IMR-90 (cell line): Measurements from ENCODE around the gene CYP2D6. TPM values are rescaled to one million over a fixed set of nuclear protein-coding genes. Genes with fewer than 3 reads are reported as not detected.

Experiments used
- ATAC-seq: fragments of 200-7000 bp; cut with Tn5 transposase; 2 replicates; pipeline ENCODE4 v1.9.1; 2020; ENCODE audit warnings: low read depth, mild to moderate bottlenecking, moderate library complexity
- BruUV-seq: library from RNA; stranded (reverse); fragments of 400-500 nt; replicated peaks from 2 replicates; lab custom pipeline; 2021; lab: Mats Ljungman, UMichigan
- CTCF ChIA-PET: fragments of 300-600 bp; formaldehyde crosslinking; extraction: SDS; loops from one replicate; lab custom pipeline; 2021; ENCODE audit warnings: antibody characterized with exemption; lab: Yijun Ruan, JAX
- POLR2A ChIA-PET: fragments of 300-600 bp; sonication (Branson Sonifier 250); formaldehyde crosslinking; loops from one replicate; lab custom pipeline; 2022; ENCODE audit warnings: antibody characterized with exemption; ENCODE audit not compliant: unreplicated experiment; lab: Charles Lee
- DNase-seq: peaks from one replicate; pipeline ENCODE4 v3.0.0; 2013
- H2AFZ ChIP-seq: replicated peaks from 2 replicates; pipeline ENCODE3; 2013; ENCODE audit warnings: low read length, mild to moderate bottlenecking; ENCODE audit not compliant: poor library complexity
- H2AK5ac ChIP-seq: 2 replicates; pipeline ENCODE4 v1.6.1; 2013; ENCODE audit warnings: low read depth, low read length, inconsistent platforms
- H2AK9ac ChIP-seq: replicated peaks from 2 replicates; pipeline ENCODE3; 2013; ENCODE audit warnings: mild to moderate bottlenecking, low read depth, low read length, moderate library complexity; ENCODE audit not compliant: poor library complexity
- H2BK120ac ChIP-seq: 2 replicates; pipeline ENCODE4 v1.6.1; 2013; ENCODE audit warnings: low read depth, low read length, inconsistent platforms
- H2BK15ac ChIP-seq: 3 replicates; pipeline ENCODE4 v1.6.1; 2013; ENCODE audit warnings: low read depth, low read length, inconsistent platforms
- H2BK20ac ChIP-seq: 2 replicates; pipeline ENCODE4 v1.6.1; 2013; ENCODE audit warnings: low read depth, mild to moderate bottlenecking, inconsistent platforms, low read length, moderate library complexity
- H2BK5ac ChIP-seq: 2 replicates; pipeline ENCODE4 v1.6.1; 2013; ENCODE audit warnings: mild to moderate bottlenecking, low read depth, low read length, inconsistent platforms; ENCODE audit not compliant: poor library complexity, severe bottlenecking
- H3K14ac ChIP-seq: replicated peaks from 2 replicates; pipeline ENCODE4 v1.6.1; 2013; ENCODE audit warnings: low read depth, low read length, inconsistent platforms
- H3K18ac ChIP-seq: 2 replicates; pipeline ENCODE4 v1.6.1; 2013; ENCODE audit warnings: low read depth, low read length, control low read depth
- H3K23ac ChIP-seq: 2 replicates; pipeline ENCODE4 v1.6.1; 2013; ENCODE audit warnings: low read depth, low read length, inconsistent platforms
- H3K27ac ChIP-seq: 2 replicates; pipeline ENCODE4 v1.5.1; 2013; ENCODE audit warnings: mild to moderate bottlenecking, control low read depth, low read length; ENCODE audit not compliant: insufficient read depth
- H3K27me3 ChIP-seq: 2 replicates; pipeline ENCODE4 v1.6.1; 2013; ENCODE audit warnings: low read length; ENCODE audit not compliant: control insufficient read depth, insufficient read depth
- H3K36me3 ChIP-seq: 2 replicates; pipeline ENCODE4 v1.6.1; 2013; ENCODE audit warnings: low read length, mixed read lengths; ENCODE audit not compliant: control insufficient read depth, insufficient read depth
- H3K4ac ChIP-seq: 2 replicates; pipeline ENCODE4 v1.6.1; 2013; ENCODE audit warnings: low read depth, low read length, inconsistent platforms
- H3K4me1 ChIP-seq: 2 replicates; pipeline ENCODE4 v1.6.1; 2013; ENCODE audit warnings: low read length, mixed read lengths; ENCODE audit not compliant: control insufficient read depth, insufficient read depth
- H3K4me2 ChIP-seq: 2 replicates; pipeline ENCODE4 v1.6.1; 2013; ENCODE audit warnings: low read depth, mild to moderate bottlenecking, control low read depth, low read length, moderate library complexity
- H3K4me3 ChIP-seq: 2 replicates; pipeline ENCODE4 v1.5.1; 2013; ENCODE audit warnings: low read depth, mild to moderate bottlenecking, control low read depth, low read length, moderate library complexity; ENCODE audit not compliant: insufficient read depth
- H3K56ac ChIP-seq: 2 replicates; pipeline ENCODE4 v1.6.1; 2013; ENCODE audit warnings: low read length, inconsistent platforms; ENCODE audit not compliant: insufficient read depth; ENCODE audit errors: extremely low read depth
- H3K79me1 ChIP-seq, 2 experiments: 2 replicates each; pipeline ENCODE4 v1.6.1; 2013; ENCODE audit warnings: low read length in 2 of 2, inconsistent platforms in 1 of 2, low read depth in 1 of 2
- H3K9ac ChIP-seq: 2 replicates; pipeline ENCODE4 v1.6.1; 2013; ENCODE audit warnings: low read depth, low read length, control low read depth
- H3K9me1 ChIP-seq: 2 replicates; pipeline ENCODE4 v1.6.1; 2013; ENCODE audit warnings: low read length, inconsistent platforms; ENCODE audit not compliant: insufficient read depth
- H3K9me3 ChIP-seq: 2 replicates; pipeline ENCODE4 v1.6.1; 2013; ENCODE audit warnings: low read length; ENCODE audit not compliant: control insufficient read depth, insufficient read depth
- H4K20me1 ChIP-seq: 2 replicates; pipeline ENCODE4 v1.6.1; 2013; ENCODE audit warnings: low read length, inconsistent platforms; ENCODE audit not compliant: insufficient read depth
- H4K5ac ChIP-seq: 2 replicates; pipeline ENCODE4 v1.6.1; 2013; ENCODE audit warnings: mild to moderate bottlenecking, low read depth, low read length, control low read depth
- H4K8ac ChIP-seq, 2 experiments: 2 replicates each; pipeline ENCODE4 v1.6.1; 2013; ENCODE audit warnings: low read depth in 2 of 2, low read length in 2 of 2, control low read depth in 1 of 2, inconsistent platforms in 1 of 2
- H4K91ac ChIP-seq: 2 replicates; pipeline ENCODE4 v1.6.1; 2013; ENCODE audit warnings: low read depth, low read length, inconsistent platforms; ENCODE audit not compliant: insufficient read depth
- BHLHE40 ChIP-seq: fragments of 150-350 bp; IDR thresholded peaks from 2 replicates; pipeline ENCODE4 v1.6.1; 2016; ENCODE audit warnings: mild to moderate bottlenecking, low read depth, low read length
- CEBPB ChIP-seq: IDR thresholded peaks from 2 replicates; pipeline ENCODE4 v1.6.1; 2012; ENCODE audit warnings: low read depth, low read length, improper control_type of control experiment
- CHD1 ChIP-seq: IDR thresholded peaks from 2 replicates; pipeline ENCODE4 v1.6.1; 2012; ENCODE audit warnings: low read depth, low read length, improper control_type of control experiment
- ELK1 ChIP-seq: fragments of 150-350 bp; IDR thresholded peaks from 2 replicates; pipeline ENCODE4 v1.6.1; 2016; ENCODE audit warnings: low read depth, mild to moderate bottlenecking, low read length, moderate library complexity, borderline replicate concordance
- FOS ChIP-seq: fragments of 150-350 bp; IDR thresholded peaks from 2 replicates; pipeline ENCODE4 v1.6.1; 2016; ENCODE audit warnings: low read depth, low read length
- MAFK ChIP-seq: IDR thresholded peaks from 2 replicates; pipeline ENCODE4 v1.6.1; 2012; ENCODE audit warnings: low read depth, low read length, improper control_type of control experiment
- MAZ ChIP-seq: IDR thresholded peaks from 2 replicates; pipeline ENCODE4 v1.6.1; 2012; ENCODE audit warnings: low read depth, mild to moderate bottlenecking, low read length, improper control_type of control experiment, moderate library complexity, borderline replicate concordance
- MXI1 ChIP-seq: IDR thresholded peaks from 2 replicates; pipeline ENCODE4 v1.6.1; 2012; ENCODE audit warnings: low read depth, mild to moderate bottlenecking, low read length, moderate library complexity, borderline replicate concordance
- NFE2L2 ChIP-seq: fragments of 150-350 bp; IDR thresholded peaks from 2 replicates; pipeline ENCODE4 v1.6.1; 2016; ENCODE audit warnings: low read depth, mild to moderate bottlenecking, low read length
- POLR2A ChIP-seq: IDR thresholded peaks from 2 replicates; pipeline ENCODE4 v1.6.1; 2012; ENCODE audit warnings: mild to moderate bottlenecking, low read depth, low read length
- RAD21 ChIP-seq: IDR thresholded peaks from 2 replicates; pipeline ENCODE4 v1.6.1; 2012; ENCODE audit warnings: low read length, improper control_type of control experiment
- RCOR1 ChIP-seq: IDR thresholded peaks from 2 replicates; pipeline ENCODE4 v1.6.1; 2012; ENCODE audit warnings: mild to moderate bottlenecking, low read length, improper control_type of control experiment; ENCODE audit not compliant: insufficient replicate concordance
- RFX5 ChIP-seq: IDR thresholded peaks from 2 replicates; pipeline ENCODE4 v1.8.0; 2012; ENCODE audit warnings: low read depth, mild to moderate bottlenecking, low read length, moderate library complexity
- SMC3 ChIP-seq: fragments of 150-350 bp; IDR thresholded peaks from 2 replicates; pipeline ENCODE4 v1.6.1; 2016; ENCODE audit warnings: low read depth, mild to moderate bottlenecking, antibody characterized with exemption, low read length, moderate library complexity
- USF2 ChIP-seq: fragments of 150-350 bp; IDR thresholded peaks from 2 replicates; pipeline ENCODE4 v1.6.1; 2017; ENCODE audit warnings: mild to moderate bottlenecking, antibody characterized with exemption, low read length, low read depth
- WGBS, 2 experiments: methylation state at CpG; one replicate each; pipeline versions ENCODE4 v1.1.5 to v1.1.7; 2013; ENCODE audit warnings: missing lambda C conversion rate in 2 of 2; ENCODE audit not compliant: insufficient read length in 1 of 2; ENCODE audit errors: extremely low coverage in 2 of 2; 5-methylcytosine and 5-hydroxymethylcytosine counted together
- dilution Hi-C: fragments of 300-500 bp; cut with HindIII; formaldehyde crosslinking; loops from one replicate; pipeline ENCODE4 v1.14.3; 2018; ENCODE audit warnings: low sequenced_read_pairs; ENCODE audit not compliant: unreplicated experiment
- in situ Hi-C: fragments of 300-500 bp; cut with MboI; formaldehyde crosslinking; loops from 3 replicates; pipeline ENCODE4 v1.14.3; 2019; ENCODE audit warnings: low sequenced_read_pairs, inconsistent platforms, mixed read lengths
- intact Hi-C: fragments of 100-400 bp; cut with micrococcal nuclease; formaldehyde crosslinking; loops from 2 replicates; pipeline ENCODE4 v1.10.0; 2022
- polyA plus RNA-seq, 3 experiments: library from polyadenylated mRNA; depleted of rRNA; stranded (reverse); fragments of >200 nt; gene quantifications; 2 replicates each; pipeline ENCODE4 v1.2.3, GENCODE V29; 2012; ENCODE audit warnings: low replicate concordance in 1 of 3
- total RNA-seq: library from RNA; depleted of rRNA; stranded (reverse); fragments of >200 nt; gene quantifications from 2 replicates; pipeline ENCODE4 v1.2.3, GENCODE V29; 2012
- TF ChIP-seq, protein P1 (sequence below): conservative IDR thresholded peaks from 2 replicates; pipeline ENCODE4 v1.5.1; 2012; ENCODE audit warnings: mild to moderate bottlenecking, low read depth, low read length, improper control_type of control experiment

Gene CYP2D6
- total and polyA plus RNA-seq, 2 of the 4 experiments (the other 2 are of a cell fraction): under 0.01 to 0.24 TPM

GRCh38 chr22:42170946-42171345 lies 40.3 kb upstream of the CYP2D6 start:
- no peak overlapping the region for H3K9ac ChIP-seq
- no CpG with 5 or more reads among the region's 5 CpGs for WGBS, 2 experiments
- no peak for TF ChIP-seq MAFK
- no peak for TF ChIP-seq SMC3
- TF ChIP-seq RAD21: no peak
- no peak for TF ChIP-seq MXI1
- no peak for TF ChIP-seq ELK1
- no peak for TF ChIP-seq FOS
- TF ChIP-seq, protein P1, sequence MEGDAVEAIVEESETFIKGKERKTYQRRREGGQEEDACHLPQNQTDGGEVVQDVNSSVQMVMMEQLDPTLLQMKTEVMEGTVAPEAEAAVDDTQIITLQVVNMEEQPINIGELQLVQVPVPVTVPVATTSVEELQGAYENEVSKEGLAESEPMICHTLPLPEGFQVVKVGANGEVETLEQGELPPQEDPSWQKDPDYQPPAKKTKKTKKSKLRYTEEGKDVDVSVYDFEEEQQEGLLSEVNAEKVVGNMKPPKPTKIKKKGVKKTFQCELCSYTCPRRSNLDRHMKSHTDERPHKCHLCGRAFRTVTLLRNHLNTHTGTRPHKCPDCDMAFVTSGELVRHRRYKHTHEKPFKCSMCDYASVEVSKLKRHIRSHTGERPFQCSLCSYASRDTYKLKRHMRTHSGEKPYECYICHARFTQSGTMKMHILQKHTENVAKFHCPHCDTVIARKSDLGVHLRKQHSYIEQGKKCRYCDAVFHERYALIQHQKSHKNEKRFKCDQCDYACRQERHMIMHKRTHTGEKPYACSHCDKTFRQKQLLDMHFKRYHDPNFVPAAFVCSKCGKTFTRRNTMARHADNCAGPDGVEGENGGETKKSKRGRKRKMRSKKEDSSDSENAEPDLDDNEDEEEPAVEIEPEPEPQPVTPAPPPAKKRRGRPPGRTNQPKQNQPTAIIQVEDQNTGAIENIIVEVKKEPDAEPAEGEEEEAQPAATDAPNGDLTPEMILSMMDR: no peak
- TF ChIP-seq BHLHE40: no peak
- no peak for TF ChIP-seq NFE2L2
- no peak for TF ChIP-seq CHD1
- no peak for TF ChIP-seq POLR2A
- TF ChIP-seq RCOR1: no peak
- no peak for TF ChIP-seq MAZ
- TF ChIP-seq USF2: no peak
- no peak for TF ChIP-seq CEBPB
- no peak for TF ChIP-seq RFX5
- no peak overlapping the region for H2AK5ac ChIP-seq
- ATAC-seq: no peak
- in situ Hi-C loops: no loop called here
- no peak overlapping the region for H3K23ac ChIP-seq
- H2BK20ac ChIP-seq: no peak overlapping the region
- dilution Hi-C loops: no loop called here
- no peak for DNase-seq
- H3K14ac ChIP-seq: no peak overlapping the region
- H4K5ac ChIP-seq: no peak overlapping the region
- ChIA-PET POLR2A (no interaction called here), CTCF (no interaction called here)
- BruUV-seq: no TSS peak
- no peak overlapping the region for H2BK120ac ChIP-seq
- H3K56ac ChIP-seq: no peak overlapping the region
- no peak overlapping the region for H2BK5ac ChIP-seq
- no peak overlapping the region for H3K4me2 ChIP-seq
- H4K8ac ChIP-seq: no peak overlapping the region
- H3K36me3 ChIP-seq: peaks cover 18% of the 10 kb centered on the region
- no peak overlapping the region for H4K91ac ChIP-seq
- H2AK9ac ChIP-seq: no peak overlapping the region
- H3K27ac ChIP-seq: no peak overlapping the region
- no peak overlapping the region for H3K18ac ChIP-seq
- no peaks in the 10 kb centered on the region for H3K9me3 ChIP-seq
- intact Hi-C loops: no loop called here
- H3K4ac ChIP-seq: no peak overlapping the region
- peaks cover 15% of the 10 kb centered on the region; the same call in 1 of the 2 replicates for H3K9me1 ChIP-seq
- H3K4me1 ChIP-seq: peaks cover 8% of the 10 kb centered on the region
- no peak overlapping the region for H2BK15ac ChIP-seq
- no peak overlapping the region for H3K4me3 ChIP-seq
- peaks cover 50% of the 10 kb centered on the region for H4K20me1 ChIP-seq
- no peaks in the 10 kb centered on the region for H3K27me3 ChIP-seq
- H3K79me1 ChIP-seq: peaks cover 19 to 54% of the 10 kb centered on the region in 2 experiments
- no peak overlapping the region for H2AFZ ChIP-seq
